ENCODE measurements around the gene GRK5.
"Not testable (repeated sequence)": the region's sequence is repeated elsewhere in the genome, so short reads cannot be mapped to it uniquely, and the experiment has no call there.

Gene GRK5

GRCh38 chr10:119272736-119273135 is 65.4 kb downstream of the GRK5 start:
- in situ Hi-C loops (cut with MboI; ENCODE audit: low sequenced_read_pairs) = no loop called here

- in situ Hi-C loops (cut with MboI; ENCODE audit: low sequenced_read_pairs) = no loop called here
Observed at GRCh38 chr10:119273413-119273812, 66.0 kb downstream of the GRK5 start.

- in situ Hi-C loops (cut with MboI; ENCODE audit: low sequenced_read_pairs) = no loop called here
Observed at GRCh38 chr10:119274519-119275045, 67.2 kb downstream of the GRK5 start.

GRCh38 chr10:119275085-119275484 is 67.7 kb downstream of the GRK5 start:
- in situ Hi-C loops (cut with MboI; ENCODE audit: low sequenced_read_pairs) = no loop called here

- in situ Hi-C loops (cut with MboI; ENCODE audit: low sequenced_read_pairs) = not testable (repeated sequence)
Observed at GRCh38 chr10:119276194-119276593, 68.8 kb downstream of the GRK5 start.

GRCh38 chr10:119278126-119278709 is 70.8 kb downstream of the GRK5 start:
- in situ Hi-C loops (cut with MboI; ENCODE audit: low sequenced_read_pairs) = no loop called here

- in situ Hi-C loops (cut with MboI; ENCODE audit: low sequenced_read_pairs) = no loop called here
Observed at GRCh38 chr10:119279441-119279840, 72.1 kb downstream of the GRK5 start.

GRCh38 chr10:119281581-119282071 is 74.3 kb downstream of the GRK5 start:
- in situ Hi-C loops (cut with MboI; ENCODE audit: low sequenced_read_pairs) = no loop called here

- in situ Hi-C loops (cut with MboI; ENCODE audit: low sequenced_read_pairs) = no loop called here
Observed at GRCh38 chr10:119282446-119282845, 75.1 kb downstream of the GRK5 start.

- in situ Hi-C loops (cut with MboI; ENCODE audit: low sequenced_read_pairs) = no loop called here
Observed at GRCh38 chr10:119283387-119283786, 76.0 kb downstream of the GRK5 start.

GRCh38 chr10:119283818-119284217 is 76.4 kb downstream of the GRK5 start:
- in situ Hi-C loops (cut with MboI; ENCODE audit: low sequenced_read_pairs) = no loop called here

- in situ Hi-C loops (cut with MboI; ENCODE audit: low sequenced_read_pairs) = no loop called here
Observed at GRCh38 chr10:119284679-119285096, 77.3 kb downstream of the GRK5 start.

GRCh38 chr10:119285495-119286267 is 78.3 kb downstream of the GRK5 start:
- in situ Hi-C loops (cut with MboI; ENCODE audit: low sequenced_read_pairs) = no loop called here

GRCh38 chr10:119286516-119286915 is 79.1 kb downstream of the GRK5 start:
- in situ Hi-C loops (cut with MboI; ENCODE audit: low sequenced_read_pairs) = no loop called here

GRCh38 chr10:119286983-119287633 is 79.7 kb downstream of the GRK5 start:
- in situ Hi-C loops (cut with MboI; ENCODE audit: low sequenced_read_pairs) = no loop called here

- in situ Hi-C loops (cut with MboI; ENCODE audit: low sequenced_read_pairs) = no loop called here
Observed at GRCh38 chr10:119288574-119289001, 81.2 kb downstream of the GRK5 start.

- in situ Hi-C loops (cut with MboI; ENCODE audit: low sequenced_read_pairs) = no loop called here
Observed at GRCh38 chr10:119289227-119289920, 82.0 kb downstream of the GRK5 start.

- in situ Hi-C loops (cut with MboI; ENCODE audit: low sequenced_read_pairs) = no loop called here
Observed at GRCh38 chr10:119290301-119291048, 83.1 kb downstream of the GRK5 start.

- in situ Hi-C loops (cut with MboI; ENCODE audit: low sequenced_read_pairs) = no loop called here
Observed at GRCh38 chr10:119291223-119291900, 84.0 kb downstream of the GRK5 start.

Measured in HL-60/S4 (cell line).